GM18498 (cell line): ENCODE measurements around the gene CTNND1.
"Not testable (repeated sequence)": the region's sequence is repeated elsewhere in the genome, so short reads cannot be mapped to it uniquely, and the experiment has no call there.

ENCODE experiments used
- ATAC-seq: cut with Tn5 transposase; IDR thresholded peaks from one replicate; pipeline ENCODE4 v1.9.1; 2021; ENCODE audit warnings: mild to moderate bottlenecking, moderate library complexity; ENCODE audit not compliant: unreplicated experiment

CTNND1 gene

GRCh38 chr11:57788703-57789088 is 27.1 kb downstream of the CTNND1 start:
- no peak for ATAC-seq

GRCh38 chr11:57791321-57792059 is 29.9 kb downstream of the CTNND1 start:
- ATAC-seq, result no peak

GRCh38 chr11:57792060-57792541 is 30.5 kb downstream of the CTNND1 start:
- ATAC-seq, result peak; percentile 84

- no peak for ATAC-seq
Measured at GRCh38 chr11:57792870-57793269, 31.3 kb downstream of the CTNND1 start.

- ATAC-seq, result no peak
Measured at GRCh38 chr11:57793351-57794115, 31.9 kb downstream of the CTNND1 start.

- ATAC-seq, result no peak
Measured at GRCh38 chr11:57798905-57799559, 37.4 kb downstream of the CTNND1 start.

- peak; percentile 85 for ATAC-seq
Measured at GRCh38 chr11:57800444-57801182, 39.0 kb downstream of the CTNND1 start.

- peak; percentile 13 for ATAC-seq
Measured at GRCh38 chr11:57801183-57801485, 39.5 kb downstream of the CTNND1 start.

GRCh38 chr11:57802411-57802810 is 40.8 kb downstream of the CTNND1 start:
- ATAC-seq, result no peak

GRCh38 chr11:57804466-57804865 is 42.9 kb downstream of the CTNND1 start:
- ATAC-seq, result no peak

- no peak for ATAC-seq
Measured at GRCh38 chr11:57805780-57806179, 44.2 kb downstream of the CTNND1 start.

- ATAC-seq, result no peak
Measured at GRCh38 chr11:57812634-57813033, 51.0 kb downstream of the CTNND1 start.

GRCh38 chr11:57815476-57815875 is 53.9 kb downstream of the CTNND1 start:
- ATAC-seq, result peak; percentile 80

- peak; percentile 4 for ATAC-seq
Measured at GRCh38 chr11:57815877-57816276, 54.3 kb downstream of the CTNND1 start.

GRCh38 chr11:57818812-57819211 is 57.2 kb downstream of the CTNND1 start:
- ATAC-seq, result no peak

GRCh38 chr11:57819252-57819979 is 57.8 kb downstream of the CTNND1 start:
- ATAC-seq, result no peak

- no peak for ATAC-seq
Measured at GRCh38 chr11:57823859-57824258, 62.3 kb downstream of the CTNND1 start.

GRCh38 chr11:57834852-57835251 is 73.2 kb downstream of the CTNND1 start:
- no peak for ATAC-seq

GRCh38 chr11:57838609-57839008 is 77.0 kb downstream of the CTNND1 start:
- ATAC-seq, result not testable (repeated sequence)

- no peak for ATAC-seq
Measured at GRCh38 chr11:57842873-57843272, 81.3 kb downstream of the CTNND1 start.
